Colonic mucosa (tissue), 4 donors: ENCODE data around the gene DNAH17. TPM values are rescaled to one million over a fixed set of nuclear protein-coding genes. Genes with fewer than 3 reads are reported as not detected.

Experiments used
- DNase-seq: peaks from one replicate; pipeline ENCODE4 v3.0.0-alpha.2; 2020
- H3K27ac ChIP-seq: fragments of 200-600 bp; one replicate; pipeline ENCODE4 v1.8.0; 2021
- H3K27me3 ChIP-seq: fragments of 200-600 bp; one replicate; pipeline ENCODE4 v1.8.0; 2021
- H3K36me3 ChIP-seq: fragments of 200-600 bp; one replicate; pipeline ENCODE4 v1.8.0; 2021
- H3K4me1 ChIP-seq: fragments of 200-600 bp; one replicate; pipeline ENCODE4 v1.8.0; 2021; ENCODE audit warnings: mild to moderate bottlenecking
- H3K4me3 ChIP-seq: fragments of 200-600 bp; one replicate; pipeline ENCODE4 v1.8.0; 2021
- H3K9ac ChIP-seq, 2 donors: one replicate each; pipeline ENCODE4 v1.7.0; 2013; ENCODE audit warnings: control low read depth in 2 of 2, low read depth in 2 of 2, low read length in 2 of 2
- H3K9me3 ChIP-seq: fragments of 200-600 bp; one replicate; pipeline ENCODE4 v1.8.0; 2021
- intact Hi-C: fragments of 100-400 bp; cut with DNase I; formaldehyde crosslinking; loops from one replicate; pipeline ENCODE4 v1.14.1; 2022
- total RNA-seq, 2 donors: library from RNA; stranded (reverse); fragmentation: NEBNext Ultra II Directional in 1 of 2; extraction: Animal tissue kit (Norgen Biotek cat#: 25700) in 1 of 2; gene quantifications; one replicate each; pipeline ENCODE4 v1.2.1, GENCODE V29; 2021
- TF ChIP-seq, protein P1 (sequence below): fragments of 200-600 bp; IDR thresholded peaks from one replicate; pipeline ENCODE4 v1.8.0; 2022; ENCODE audit warnings: antibody characterized with exemption, mild to moderate bottlenecking
- donor health status: healthy.
- donor health status: DM: no; HTN: no; CAD: no.
- donor health status: DM: no; HTN: no; CAD: no.

DNAH17 gene
- total RNA-seq, 2 donors from 2014 or later: 0.05 to 0.19 TPM

DNA sequence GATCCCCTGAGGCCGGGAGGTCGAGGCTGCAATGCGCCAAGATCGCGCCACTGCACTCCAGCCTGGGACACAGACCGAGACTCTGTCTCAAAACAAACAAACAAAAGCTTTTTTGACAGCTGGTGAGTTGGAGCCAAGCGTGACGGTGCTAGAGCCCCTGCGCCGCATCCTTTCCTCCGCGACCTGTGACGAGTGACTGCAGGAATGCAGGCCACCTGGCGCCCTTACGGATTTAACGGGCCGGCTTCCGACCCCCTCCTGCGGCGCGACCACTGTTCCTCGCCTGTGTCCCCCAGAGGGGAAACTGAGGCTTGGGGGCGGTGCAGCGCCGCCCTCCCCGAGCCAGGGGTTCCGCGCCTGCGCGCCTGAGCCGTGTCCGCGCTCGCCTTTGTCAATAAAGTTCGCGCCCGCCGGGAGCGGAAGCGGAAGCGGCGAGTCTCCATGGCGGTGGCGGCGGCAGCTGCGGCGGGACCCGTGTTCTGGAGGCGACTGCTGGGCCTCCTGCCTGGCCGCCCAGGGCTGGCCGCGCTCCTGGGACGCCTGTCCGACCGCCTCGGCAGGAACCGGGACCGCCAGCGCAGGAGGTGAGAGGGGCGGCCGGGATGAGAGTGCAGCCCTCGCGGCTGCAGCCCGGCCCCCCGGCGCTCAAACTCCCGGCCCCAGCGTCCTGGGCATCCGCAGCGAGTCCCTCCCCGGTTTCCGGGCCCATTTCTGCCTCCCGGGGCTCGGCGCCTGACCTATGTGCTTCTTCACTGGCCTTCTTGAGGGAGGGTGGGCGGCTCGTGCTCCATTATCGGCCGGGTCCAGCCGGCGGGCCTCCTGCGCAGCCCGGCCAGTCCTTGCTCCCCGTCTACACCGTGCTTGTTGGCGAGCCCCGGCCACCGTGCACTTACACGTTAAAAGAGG is 198.7 kb downstream of the DNAH17 start, which contains the start of gene PGS1:
PGS1 (plus strand) TSS at position 425 of the 906 bp plus-strand sequence; CDS start at position 442, 17 bp downstream.
- peak; percentile 87 for DNase-seq
- H3K4me1 ChIP-seq: peaks cover 16% of the 10 kb centered on the region
- peak within 1 kb of the TSS; percentile 92 to 97 for H3K9ac ChIP-seq
- intact Hi-C loops: no loop called here
- no peaks in the 10 kb centered on the region for H3K27me3 ChIP-seq
- peak within 1 kb of the TSS; percentile 91 for H3K4me3 ChIP-seq
- no peaks in the 10 kb centered on the region for H3K36me3 ChIP-seq
- H3K27ac ChIP-seq: peak within 1 kb of the TSS; percentile 86
- TF ChIP-seq, protein P1, sequence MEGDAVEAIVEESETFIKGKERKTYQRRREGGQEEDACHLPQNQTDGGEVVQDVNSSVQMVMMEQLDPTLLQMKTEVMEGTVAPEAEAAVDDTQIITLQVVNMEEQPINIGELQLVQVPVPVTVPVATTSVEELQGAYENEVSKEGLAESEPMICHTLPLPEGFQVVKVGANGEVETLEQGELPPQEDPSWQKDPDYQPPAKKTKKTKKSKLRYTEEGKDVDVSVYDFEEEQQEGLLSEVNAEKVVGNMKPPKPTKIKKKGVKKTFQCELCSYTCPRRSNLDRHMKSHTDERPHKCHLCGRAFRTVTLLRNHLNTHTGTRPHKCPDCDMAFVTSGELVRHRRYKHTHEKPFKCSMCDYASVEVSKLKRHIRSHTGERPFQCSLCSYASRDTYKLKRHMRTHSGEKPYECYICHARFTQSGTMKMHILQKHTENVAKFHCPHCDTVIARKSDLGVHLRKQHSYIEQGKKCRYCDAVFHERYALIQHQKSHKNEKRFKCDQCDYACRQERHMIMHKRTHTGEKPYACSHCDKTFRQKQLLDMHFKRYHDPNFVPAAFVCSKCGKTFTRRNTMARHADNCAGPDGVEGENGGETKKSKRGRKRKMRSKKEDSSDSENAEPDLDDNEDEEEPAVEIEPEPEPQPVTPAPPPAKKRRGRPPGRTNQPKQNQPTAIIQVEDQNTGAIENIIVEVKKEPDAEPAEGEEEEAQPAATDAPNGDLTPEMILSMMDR: no peak
- H3K9me3 ChIP-seq: no peaks in the 10 kb centered on the region

DNA sequence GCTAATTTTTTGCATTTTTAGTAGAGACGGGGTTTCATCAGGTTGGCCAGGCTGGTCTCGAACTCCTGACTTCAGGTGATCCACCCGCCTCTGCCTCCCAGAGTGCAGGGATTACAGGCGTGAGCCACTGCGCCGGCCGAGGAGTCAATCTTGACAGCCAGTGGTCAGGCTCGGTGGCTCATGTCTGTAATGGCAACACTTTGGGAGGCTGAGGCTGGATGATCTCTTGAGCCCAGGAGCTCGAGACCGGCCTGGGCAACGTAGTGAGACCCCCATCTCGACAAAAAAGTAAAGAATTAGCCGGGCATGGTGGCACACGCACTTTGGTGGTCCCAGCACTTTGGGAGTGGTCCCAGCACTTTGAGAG is 199.4 kb downstream of the DNAH17 start:
- intact Hi-C loops: no loop called here
- Histone ChIP-seq H3K27me3 (no peaks in the 10 kb centered on the region), H3K4me3 (peak overlapping the region; percentile 91), H3K27ac (peak overlapping the region; percentile 86), H3K9me3 (no peaks in the 10 kb centered on the region), H3K4me1 (peaks cover 16% of the 10 kb centered on the region), H3K36me3 (no peaks in the 10 kb centered on the region), H3K9ac (peak overlapping the region; percentile 92 to 97)
- TF ChIP-seq, protein P1: no peak
- no peak for DNase-seq

DNA sequence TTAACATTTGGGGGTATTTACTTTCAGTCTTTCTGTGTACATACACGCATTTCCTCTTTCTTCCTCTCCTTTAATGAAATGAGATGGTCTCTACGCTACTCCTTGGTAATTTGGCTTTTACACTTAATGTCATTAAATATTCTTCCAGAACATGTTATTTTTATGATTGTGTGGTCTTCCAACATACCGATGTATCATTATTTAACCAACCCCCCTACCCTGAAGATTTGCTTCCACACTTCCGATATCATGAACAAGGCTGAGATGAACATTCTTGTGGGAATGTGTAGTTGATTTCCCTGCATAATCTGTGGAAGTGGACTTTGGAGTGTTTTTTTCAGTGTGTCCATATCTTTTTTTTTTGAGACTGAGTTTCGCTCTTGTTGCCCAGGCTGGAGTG is 201.0 kb downstream of the DNAH17 start:
- Histone ChIP-seq H3K9ac (no peak overlapping the region), H3K27ac (peak overlapping the region; percentile 56), H3K9me3 (no peaks in the 10 kb centered on the region), H3K27me3 (no peaks in the 10 kb centered on the region), H3K4me1 (peaks cover 12% of the 10 kb centered on the region), H3K4me3 (no peak overlapping the region), H3K36me3 (no peaks in the 10 kb centered on the region)
- intact Hi-C loops: no loop called here
- TF ChIP-seq, protein P1: no peak
- no peak for DNase-seq

DNA sequence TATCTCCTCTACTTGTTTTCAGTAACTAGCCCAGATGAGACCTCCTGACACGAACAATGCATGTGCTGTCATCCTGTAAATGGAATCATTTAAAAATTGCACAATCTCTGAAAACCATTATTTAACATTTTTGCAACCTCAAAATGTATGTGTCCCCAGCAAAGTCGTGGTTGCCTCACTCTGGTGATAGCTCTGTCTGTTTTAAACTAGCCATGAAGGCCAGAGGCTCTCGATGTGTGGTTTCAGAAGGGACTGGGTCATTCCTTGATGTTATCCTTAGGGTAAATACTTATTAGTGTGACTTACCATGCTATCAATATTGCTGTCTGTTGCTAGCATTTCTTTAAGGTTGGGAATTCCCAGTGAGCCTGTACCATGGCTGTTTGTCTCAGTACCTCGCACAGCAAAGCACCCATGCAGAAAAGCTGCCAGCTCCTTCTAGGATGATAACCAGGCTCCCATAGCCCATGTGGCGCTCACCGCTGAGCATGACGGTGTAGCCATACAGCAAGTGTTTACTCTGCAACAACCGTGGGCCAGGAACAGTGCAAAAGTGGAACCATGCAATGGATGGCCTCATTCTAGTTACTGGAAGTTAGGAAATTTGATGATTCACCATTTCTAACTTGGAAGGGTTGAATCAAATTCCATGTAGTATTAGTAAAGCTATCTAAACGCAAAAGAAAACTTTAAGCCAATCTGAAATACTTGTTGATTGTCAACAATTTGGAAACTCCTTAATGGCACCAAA is 201.6 kb downstream of the DNAH17 start:
- no peaks in the 10 kb centered on the region for H3K9me3 ChIP-seq
- H3K9ac ChIP-seq: peak overlapping the region in 1 of 2 donors; percentile 14
- TF ChIP-seq, protein P1: no peak
- no peak overlapping the region for H3K4me3 ChIP-seq
- DNase-seq: peak; percentile 31
- intact Hi-C loops: no loop called here
- peak overlapping the region; percentile 56 for H3K27ac ChIP-seq
- no peaks in the 10 kb centered on the region for H3K36me3 ChIP-seq
- H3K4me1 ChIP-seq: peaks cover 12% of the 10 kb centered on the region
- H3K27me3 ChIP-seq: no peaks in the 10 kb centered on the region

DNA sequence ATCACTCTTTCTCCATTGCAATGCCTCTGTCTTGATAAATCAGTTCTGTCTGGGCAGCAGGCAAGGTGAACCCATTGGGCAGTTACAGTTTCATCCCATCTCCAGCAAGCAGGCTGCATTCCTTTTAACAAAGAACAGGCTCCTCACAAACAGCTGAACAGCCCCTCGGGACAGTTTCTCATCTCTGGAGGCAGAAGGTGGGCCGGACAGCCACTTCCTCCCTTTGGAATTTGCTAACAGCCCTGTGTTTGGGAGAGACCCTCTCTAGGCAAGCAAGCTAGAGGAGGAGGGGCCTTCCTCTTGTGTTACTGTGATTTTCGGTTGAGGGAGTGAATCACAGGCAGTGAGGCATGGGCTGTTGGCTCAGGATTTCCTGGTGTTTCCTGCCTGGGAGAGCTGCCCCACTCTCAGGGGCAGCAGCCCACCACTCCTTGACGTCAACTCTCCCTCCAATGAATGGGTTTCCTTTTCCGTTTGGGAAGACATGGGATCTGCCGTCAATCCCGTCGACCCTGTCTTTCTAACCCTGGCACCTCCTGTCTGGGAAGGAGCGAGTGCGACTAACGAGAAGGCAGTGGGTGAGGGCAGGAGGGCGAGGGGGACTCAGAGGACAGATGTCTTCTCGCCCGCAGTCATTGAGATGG is 202.4 kb downstream of the DNAH17 start:
- H3K9ac ChIP-seq: no peak overlapping the region
- intact Hi-C loops: no loop called here
- DNase-seq: no peak
- H3K36me3 ChIP-seq: no peaks in the 10 kb centered on the region
- peak overlapping the region; percentile 56 for H3K27ac ChIP-seq
- H3K4me3 ChIP-seq: no peak overlapping the region
- TF ChIP-seq, protein P1: no peak
- no peaks in the 10 kb centered on the region for H3K9me3 ChIP-seq
- no peaks in the 10 kb centered on the region for H3K27me3 ChIP-seq
- H3K4me1 ChIP-seq: peaks cover 6% of the 10 kb centered on the region
